ENCODE results near the gene FXN.

Gene FXN

DNA sequence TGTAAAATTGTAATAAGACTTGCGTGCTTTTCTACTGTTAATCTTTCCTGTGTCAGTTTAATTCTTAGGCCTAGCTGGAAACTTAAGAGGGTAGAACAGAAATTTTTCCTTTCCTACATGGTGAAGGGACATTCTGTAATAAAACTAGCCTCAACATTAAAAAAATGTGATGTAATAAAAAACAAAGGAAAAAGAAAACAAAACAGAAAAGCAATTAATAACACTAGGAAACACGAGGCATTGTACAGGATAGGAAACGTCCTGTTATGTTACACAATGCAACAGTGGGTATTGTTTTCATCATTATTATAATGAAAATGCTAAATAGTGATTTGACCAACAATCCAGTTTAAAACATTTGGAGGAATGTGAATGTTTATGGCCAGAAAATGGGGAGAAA, 47.8 kb downstream of the FXN start:
- H2BK120ac ChIP-seq (ENCODE audit: low read depth, low read length): no peak overlapping the region
- H3K9me3 ChIP-seq (ENCODE audit: control insufficient read depth, low read length): no peaks in the 10 kb centered on the region
- WGBS: 100% methylated on average over 1 of the region's 3 CpGs
- no peaks in the 10 kb centered on the region for H3K79me1 ChIP-seq (replicated peaks; ENCODE audit: low read length, poor library complexity, severe bottlenecking)
- no peak overlapping the region for H2BK12ac ChIP-seq (ENCODE audit: low read length in 2 of 2)
- no peaks in the 10 kb centered on the region for H3K36me3 ChIP-seq (ENCODE audit: control insufficient read depth in 1 of 2, insufficient read depth in 2 of 2, low read depth in 1 of 2, low read length in 2 of 2)
- no peak overlapping the region for H3K23ac ChIP-seq (ENCODE audit: low read length in 2 of 2)
- no peak overlapping the region for H2BK5ac ChIP-seq (ENCODE audit: low read depth, low read length, poor library complexity, severe bottlenecking)
- H2AK5ac ChIP-seq (ENCODE audit: low read length, severe bottlenecking): no peak overlapping the region
- DNase-seq: no peak
- no peaks in the 10 kb centered on the region for H3K4me1 ChIP-seq (ENCODE audit: control insufficient read depth, insufficient read depth, low read depth, low read length)
- H3K27me3 ChIP-seq (ENCODE audit: control insufficient read depth in 1 of 2, insufficient read depth in 1 of 2, low read length in 2 of 2): no peaks in the 10 kb centered on the region
- H3K27ac ChIP-seq (ENCODE audit: low read length, poor library complexity, severe bottlenecking): no peak overlapping the region
- no peak overlapping the region for H3K4me3 ChIP-seq (ENCODE audit: insufficient read depth in 1 of 2, low read depth in 1 of 2, low read length in 2 of 2)
- H2BK15ac ChIP-seq (ENCODE audit: low read depth, poor library complexity, severe bottlenecking): no peak overlapping the region
- H3K9ac ChIP-seq (ENCODE audit: low read length): no peak overlapping the region
- H4K8ac ChIP-seq (ENCODE audit: low read length): no peak overlapping the region
- H3K4me2 ChIP-seq (ENCODE audit: low read length, poor library complexity, severe bottlenecking): no peak overlapping the region
- no peak overlapping the region for H2AFZ ChIP-seq (ENCODE audit: low read depth, low read length)
- no peak overlapping the region for H3K18ac ChIP-seq (ENCODE audit: low read depth in 1 of 2, low read length in 2 of 2)
- H3K4ac ChIP-seq (ENCODE audit: low read depth in 1 of 2, low read length in 2 of 2): no peak overlapping the region
- H4K91ac ChIP-seq (ENCODE audit: low read length): no peak overlapping the region
- H3K14ac ChIP-seq (ENCODE audit: low read length in 2 of 2): no peak overlapping the region

DNA sequence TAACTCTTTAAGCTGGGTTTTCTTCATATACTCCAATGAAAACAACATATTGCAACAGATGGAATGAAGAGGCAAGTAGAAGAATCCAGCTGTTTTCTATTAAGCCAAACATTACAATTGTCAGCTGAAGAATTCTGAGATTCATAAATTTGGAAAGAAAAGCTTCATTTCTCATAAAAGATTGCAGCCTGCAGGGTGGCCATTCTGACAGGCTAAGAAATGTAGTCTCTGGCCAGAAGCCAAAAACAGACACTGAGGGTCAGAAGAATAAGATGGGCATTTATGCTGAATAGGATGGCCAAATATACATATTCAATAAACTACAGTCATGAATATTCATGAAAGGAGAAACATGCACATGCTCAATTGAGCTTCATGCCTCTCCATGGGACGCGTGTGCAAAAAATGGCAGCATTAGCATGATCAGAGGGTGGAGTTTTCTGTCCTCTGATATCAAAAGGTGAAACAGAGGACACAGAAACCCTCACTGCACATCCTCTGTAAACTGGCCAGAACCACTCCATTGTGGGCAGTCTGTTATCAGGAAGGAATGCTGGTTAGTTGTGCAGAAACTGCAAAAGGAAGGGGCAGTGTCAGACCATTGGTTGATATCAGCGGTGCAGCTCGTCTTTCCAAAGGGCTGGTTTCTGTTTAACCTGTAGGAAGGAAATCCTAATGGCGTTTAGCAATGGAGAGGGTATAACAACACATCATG, 50.2 kb downstream of the FXN start:
- H3K4ac ChIP-seq (ENCODE audit: low read depth in 1 of 2, low read length in 2 of 2): no peak overlapping the region
- H2BK12ac ChIP-seq (ENCODE audit: low read length in 2 of 2): no peak overlapping the region
- H3K79me1 ChIP-seq (replicated peaks; ENCODE audit: low read length, poor library complexity, severe bottlenecking): no peaks in the 10 kb centered on the region
- H4K91ac ChIP-seq (ENCODE audit: low read length): no peak overlapping the region
- H3K27ac ChIP-seq (ENCODE audit: low read length, poor library complexity, severe bottlenecking): no peak overlapping the region
- H3K4me3 ChIP-seq (ENCODE audit: insufficient read depth in 1 of 2, low read depth in 1 of 2, low read length in 2 of 2): no peak overlapping the region
- no peaks in the 10 kb centered on the region for H3K27me3 ChIP-seq (ENCODE audit: control insufficient read depth in 1 of 2, insufficient read depth in 1 of 2, low read length in 2 of 2)
- no peak overlapping the region for H2BK120ac ChIP-seq (ENCODE audit: low read depth, low read length)
- H2BK5ac ChIP-seq (ENCODE audit: low read depth, low read length, poor library complexity, severe bottlenecking): no peak overlapping the region
- peak; percentile 28 for DNase-seq
- H3K36me3 ChIP-seq (ENCODE audit: control insufficient read depth in 1 of 2, insufficient read depth in 2 of 2, low read depth in 1 of 2, low read length in 2 of 2): no peaks in the 10 kb centered on the region
- H3K18ac ChIP-seq (ENCODE audit: low read depth in 1 of 2, low read length in 2 of 2): no peak overlapping the region
- 94% methylated on average over 5 of the region's 5 CpGs for WGBS
- no peak overlapping the region for H2AFZ ChIP-seq (ENCODE audit: low read depth, low read length)
- peak overlapping the region; percentile 5 for H4K8ac ChIP-seq (ENCODE audit: low read length)
- peak overlapping the region; percentile 4 for H2BK15ac ChIP-seq (ENCODE audit: low read depth, poor library complexity, severe bottlenecking)
- no peak overlapping the region for H3K4me2 ChIP-seq (ENCODE audit: low read length, poor library complexity, severe bottlenecking)
- no peaks in the 10 kb centered on the region for H3K9me3 ChIP-seq (ENCODE audit: control insufficient read depth, low read length)
- no peak overlapping the region for H3K23ac ChIP-seq (ENCODE audit: low read length in 2 of 2)
- no peak overlapping the region for H3K9ac ChIP-seq (ENCODE audit: low read length)
- H3K14ac ChIP-seq (ENCODE audit: low read length in 2 of 2): no peak overlapping the region
- no peaks in the 10 kb centered on the region for H3K4me1 ChIP-seq (ENCODE audit: control insufficient read depth, insufficient read depth, low read depth, low read length)
- no peak overlapping the region for H2AK5ac ChIP-seq (ENCODE audit: low read length, severe bottlenecking)

DNA sequence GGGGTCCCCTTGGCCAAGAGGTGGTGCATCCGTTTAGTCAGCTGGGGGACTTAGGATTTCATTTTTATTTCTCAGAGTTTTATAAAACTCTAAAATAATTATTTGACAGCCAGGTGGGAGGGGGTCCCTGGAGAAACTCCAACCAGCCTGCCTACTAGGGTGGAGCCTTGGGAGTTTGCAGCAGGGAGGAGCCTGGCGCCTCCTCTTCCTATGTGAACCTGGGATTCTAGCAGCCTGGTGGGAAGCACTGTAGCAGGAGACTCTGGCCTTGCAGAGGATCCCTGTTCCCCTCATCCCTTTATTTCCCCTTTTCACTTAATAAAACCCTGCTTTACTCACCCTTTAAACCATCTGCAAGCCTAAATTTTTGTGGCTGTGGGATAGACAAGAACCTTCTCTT, 50.8 kb downstream of the FXN start:
- Histone ChIP-seq H3K14ac (ENCODE audit: low read length in 2 of 2) (no peak overlapping the region), H2BK15ac (ENCODE audit: low read depth, poor library complexity, severe bottlenecking) (no peak overlapping the region), H2AK5ac (ENCODE audit: low read length, severe bottlenecking) (no peak overlapping the region), H3K4me3 (ENCODE audit: insufficient read depth in 1 of 2, low read depth in 1 of 2, low read length in 2 of 2) (no peak overlapping the region), H3K36me3 (ENCODE audit: control insufficient read depth in 1 of 2, insufficient read depth in 2 of 2, low read depth in 1 of 2, low read length in 2 of 2) (no peaks in the 10 kb centered on the region), H3K4ac (ENCODE audit: low read depth in 1 of 2, low read length in 2 of 2) (no peak overlapping the region), H2BK5ac (ENCODE audit: low read depth, low read length, poor library complexity, severe bottlenecking) (no peak overlapping the region), H2BK120ac (ENCODE audit: low read depth, low read length) (no peak overlapping the region), H4K8ac (ENCODE audit: low read length) (no peak overlapping the region), H3K27me3 (ENCODE audit: control insufficient read depth in 1 of 2, insufficient read depth in 1 of 2, low read length in 2 of 2) (no peaks in the 10 kb centered on the region), H3K79me1 (replicated peaks; ENCODE audit: low read length, poor library complexity, severe bottlenecking) (no peaks in the 10 kb centered on the region), H3K9ac (ENCODE audit: low read length) (no peak overlapping the region), H3K18ac (ENCODE audit: low read depth in 1 of 2, low read length in 2 of 2) (no peak overlapping the region), H3K27ac (ENCODE audit: low read length, poor library complexity, severe bottlenecking) (no peak overlapping the region), H3K9me3 (ENCODE audit: control insufficient read depth, low read length) (no peaks in the 10 kb centered on the region), H3K4me2 (ENCODE audit: low read length, poor library complexity, severe bottlenecking) (no peak overlapping the region), H3K23ac (ENCODE audit: low read length in 2 of 2) (no peak overlapping the region), H4K91ac (ENCODE audit: low read length) (no peak overlapping the region), H2AFZ (ENCODE audit: low read depth, low read length) (no peak overlapping the region), H2BK12ac (ENCODE audit: low read length in 2 of 2) (no peak overlapping the region), H3K4me1 (ENCODE audit: control insufficient read depth, insufficient read depth, low read depth, low read length) (no peaks in the 10 kb centered on the region)
- DNase-seq: no peak
- 100% methylated on average over 1 of the region's 2 CpGs for WGBS

DNA sequence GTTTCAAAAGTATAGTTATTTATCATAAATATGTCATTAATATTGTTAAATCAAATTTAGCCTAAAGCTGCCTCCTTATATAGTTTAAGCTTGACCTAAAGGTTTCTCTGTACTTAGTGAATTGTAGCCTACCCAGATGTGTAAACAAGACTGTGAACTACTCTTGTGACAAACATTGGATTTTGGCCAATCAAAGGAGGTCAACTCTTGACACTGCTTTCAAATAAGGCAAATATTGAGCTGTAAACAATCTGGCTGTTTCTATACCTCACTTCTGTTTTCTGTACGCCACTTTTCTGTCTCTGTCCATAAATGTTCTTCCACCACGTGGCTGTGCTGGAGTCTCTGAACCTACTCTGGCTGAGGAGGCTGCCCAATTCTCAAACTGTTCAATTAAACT, 51.2 kb downstream of the FXN start:
- Histone ChIP-seq H3K36me3 (ENCODE audit: control insufficient read depth in 1 of 2, insufficient read depth in 2 of 2, low read depth in 1 of 2, low read length in 2 of 2) (no peaks in the 10 kb centered on the region), H3K27ac (ENCODE audit: low read length, poor library complexity, severe bottlenecking) (no peak overlapping the region), H4K91ac (ENCODE audit: low read length) (no peak overlapping the region), H2BK12ac (ENCODE audit: low read length in 2 of 2) (no peak overlapping the region), H2AK5ac (ENCODE audit: low read length, severe bottlenecking) (no peak overlapping the region), H3K4me1 (ENCODE audit: control insufficient read depth, insufficient read depth, low read depth, low read length) (no peaks in the 10 kb centered on the region), H3K4ac (ENCODE audit: low read depth in 1 of 2, low read length in 2 of 2) (no peak overlapping the region), H3K23ac (ENCODE audit: low read length in 2 of 2) (no peak overlapping the region), H3K9me3 (ENCODE audit: control insufficient read depth, low read length) (no peaks in the 10 kb centered on the region), H3K27me3 (ENCODE audit: control insufficient read depth in 1 of 2, insufficient read depth in 1 of 2, low read length in 2 of 2) (no peaks in the 10 kb centered on the region), H4K8ac (ENCODE audit: low read length) (no peak overlapping the region), H3K4me3 (ENCODE audit: insufficient read depth in 1 of 2, low read depth in 1 of 2, low read length in 2 of 2) (no peak overlapping the region), H2AFZ (ENCODE audit: low read depth, low read length) (no peak overlapping the region), H3K14ac (ENCODE audit: low read length in 2 of 2) (no peak overlapping the region), H3K79me1 (replicated peaks; ENCODE audit: low read length, poor library complexity, severe bottlenecking) (no peaks in the 10 kb centered on the region), H3K4me2 (ENCODE audit: low read length, poor library complexity, severe bottlenecking) (no peak overlapping the region), H2BK5ac (ENCODE audit: low read depth, low read length, poor library complexity, severe bottlenecking) (no peak overlapping the region), H3K9ac (ENCODE audit: low read length) (no peak overlapping the region), H2BK15ac (ENCODE audit: low read depth, poor library complexity, severe bottlenecking) (no peak overlapping the region), H3K18ac (ENCODE audit: low read depth in 1 of 2, low read length in 2 of 2) (no peak overlapping the region), H2BK120ac (ENCODE audit: low read depth, low read length) (no peak overlapping the region)
- peak; percentile 40 for DNase-seq
- WGBS: 72% methylated on average over 2 of the region's 2 CpGs

Data from mesenchymal stem cell (in vitro differentiated cells and primary cell).